ENCODE data around the gene CYP2A6.

The CYP2A6 gene

DNA sequence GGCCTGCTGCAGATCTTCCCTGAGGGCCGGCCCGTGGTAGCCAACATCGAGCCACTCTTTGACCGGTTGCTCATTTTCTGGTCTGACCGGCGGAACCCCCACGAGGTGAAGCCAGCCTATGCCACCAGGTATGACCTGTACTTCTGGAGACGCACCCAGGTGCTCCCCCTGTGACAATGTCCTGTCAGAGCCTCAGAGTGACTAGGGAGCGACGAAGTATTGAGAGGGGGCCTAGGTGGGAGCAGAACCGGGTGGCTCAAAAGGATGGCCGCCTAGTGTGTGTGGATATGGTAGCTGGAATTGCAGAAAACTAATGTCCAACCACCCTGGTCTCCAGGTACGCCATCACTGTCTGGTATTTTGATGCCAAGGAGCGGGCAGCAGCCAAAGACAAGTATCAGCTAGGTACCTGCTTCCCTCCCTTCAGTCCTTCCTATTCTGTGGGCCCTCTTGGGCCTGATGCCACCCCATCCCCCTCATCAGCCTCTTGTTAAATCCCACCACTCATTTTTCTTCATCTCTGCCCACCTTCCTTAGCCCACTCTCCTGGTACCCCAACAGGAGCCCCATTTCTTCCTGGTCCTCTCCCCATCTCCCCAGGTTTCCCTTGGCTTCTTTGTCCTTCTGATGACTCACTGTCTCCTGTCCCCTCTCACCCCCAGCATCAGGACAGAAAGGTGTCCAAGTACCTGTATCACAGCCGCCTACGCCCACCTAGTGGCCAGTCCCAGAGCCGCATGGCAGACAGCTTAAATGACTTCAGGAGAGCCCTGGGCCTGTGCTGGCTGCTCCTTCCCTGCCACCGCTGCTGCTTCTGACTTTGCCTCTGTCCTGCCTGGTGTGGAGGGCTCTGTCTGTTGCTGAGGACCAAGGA lies 42.9 kb downstream of the CYP2A6 start:
- peak overlapping the region; percentile 57 for H3K4me3 Mint-ChIP-seq
- peaks cover 15% of the 10 kb centered on the region for H3K36me3 Mint-ChIP-seq (ENCODE audit: low read depth)
- TF ChIP-seq, protein P1, sequence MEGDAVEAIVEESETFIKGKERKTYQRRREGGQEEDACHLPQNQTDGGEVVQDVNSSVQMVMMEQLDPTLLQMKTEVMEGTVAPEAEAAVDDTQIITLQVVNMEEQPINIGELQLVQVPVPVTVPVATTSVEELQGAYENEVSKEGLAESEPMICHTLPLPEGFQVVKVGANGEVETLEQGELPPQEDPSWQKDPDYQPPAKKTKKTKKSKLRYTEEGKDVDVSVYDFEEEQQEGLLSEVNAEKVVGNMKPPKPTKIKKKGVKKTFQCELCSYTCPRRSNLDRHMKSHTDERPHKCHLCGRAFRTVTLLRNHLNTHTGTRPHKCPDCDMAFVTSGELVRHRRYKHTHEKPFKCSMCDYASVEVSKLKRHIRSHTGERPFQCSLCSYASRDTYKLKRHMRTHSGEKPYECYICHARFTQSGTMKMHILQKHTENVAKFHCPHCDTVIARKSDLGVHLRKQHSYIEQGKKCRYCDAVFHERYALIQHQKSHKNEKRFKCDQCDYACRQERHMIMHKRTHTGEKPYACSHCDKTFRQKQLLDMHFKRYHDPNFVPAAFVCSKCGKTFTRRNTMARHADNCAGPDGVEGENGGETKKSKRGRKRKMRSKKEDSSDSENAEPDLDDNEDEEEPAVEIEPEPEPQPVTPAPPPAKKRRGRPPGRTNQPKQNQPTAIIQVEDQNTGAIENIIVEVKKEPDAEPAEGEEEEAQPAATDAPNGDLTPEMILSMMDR (IDR thresholded peaks at IDR 0.05) = peak; percentile 18
- DNase-seq = no peak
- H3K4me1 Mint-ChIP-seq = peaks cover 81% of the 10 kb centered on the region
- peaks cover 12% of the 10 kb centered on the region for H3K27me3 Mint-ChIP-seq (ENCODE audit: low read depth, poor library complexity)
- H3K27ac Mint-ChIP-seq = peak overlapping the region; percentile 44
- no peaks in the 10 kb centered on the region for H3K9me3 Mint-ChIP-seq

DNA sequence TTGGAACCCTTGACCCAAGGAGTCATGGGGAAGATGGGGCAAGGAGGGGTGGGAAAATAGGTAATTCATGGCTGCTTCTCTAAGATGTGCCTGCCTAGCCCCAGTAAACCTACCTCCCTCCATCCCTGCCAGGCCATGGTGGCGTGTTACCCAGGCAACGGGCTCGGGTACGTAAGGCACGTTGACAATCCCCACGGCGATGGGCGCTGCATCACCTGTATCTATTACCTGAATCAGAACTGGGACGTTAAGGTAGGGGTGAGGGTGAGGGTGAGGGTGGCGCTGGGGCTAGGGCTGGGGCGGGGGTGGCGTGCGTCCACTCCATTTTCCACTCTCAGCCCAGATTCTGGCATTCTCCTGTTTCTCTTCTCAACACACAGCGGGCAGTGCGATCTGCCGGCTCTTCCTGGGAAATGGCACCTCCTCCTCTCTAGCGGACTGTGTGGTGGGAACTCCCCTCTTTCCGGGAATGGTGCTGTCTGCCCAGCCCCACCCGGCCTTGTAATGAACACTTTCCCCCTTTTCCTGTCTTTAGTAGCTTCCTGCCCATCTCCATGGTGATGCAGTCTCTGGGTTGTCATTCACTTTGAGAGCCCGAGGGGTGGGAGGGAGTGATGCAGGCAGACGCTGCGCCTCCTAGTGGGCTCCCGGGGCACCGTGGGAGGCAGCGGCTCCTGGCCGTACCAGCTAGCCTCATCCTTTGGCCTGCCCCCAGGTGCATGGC lies 43.7 kb downstream of the CYP2A6 start:
- Mint-ChIP-seq H3K27ac (peak overlapping the region; percentile 74), H3K27me3 (ENCODE audit: low read depth, poor library complexity) (peaks cover 8% of the 10 kb centered on the region), H3K4me1 (peaks cover 82% of the 10 kb centered on the region), H3K4me3 (peak overlapping the region; percentile 57), H3K9me3 (no peaks in the 10 kb centered on the region), H3K36me3 (ENCODE audit: low read depth) (peaks cover 20% of the 10 kb centered on the region)
- TF ChIP-seq, protein P1 (IDR thresholded peaks at IDR 0.05) = peak; percentile 91
- peak; percentile 95 for DNase-seq

DNA sequence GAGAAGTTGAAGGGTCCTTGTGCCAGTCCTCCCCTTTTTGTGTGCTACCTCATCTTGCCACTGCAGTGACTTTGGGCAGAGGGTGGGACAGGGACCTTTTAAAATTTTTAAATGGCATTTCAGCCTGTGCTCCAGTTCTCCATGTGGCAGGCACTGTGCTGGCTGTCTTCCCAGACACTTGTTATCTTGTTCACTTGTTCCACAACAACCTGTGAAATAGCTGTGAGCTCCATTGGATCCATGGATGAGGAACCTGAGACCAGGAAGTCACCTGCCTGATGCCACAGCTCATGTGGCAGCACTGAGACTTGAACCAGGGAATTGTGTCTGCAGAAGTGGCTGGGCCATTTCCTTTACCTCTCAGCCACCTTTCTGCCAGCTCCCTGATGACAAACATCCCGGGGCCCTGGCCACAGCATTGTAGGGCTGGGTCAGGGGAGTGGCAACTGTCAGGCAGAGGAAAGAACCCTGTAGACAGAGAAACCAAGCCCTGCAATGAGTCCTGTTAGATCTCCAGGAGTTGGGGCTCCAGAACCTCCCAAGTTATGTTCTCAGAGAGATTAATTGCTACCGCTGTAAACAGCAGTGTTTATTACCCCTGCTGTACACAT lies 44.9 kb downstream of the CYP2A6 start:
- TF ChIP-seq, protein P1 (IDR thresholded peaks at IDR 0.05) = no peak
- H3K27me3 Mint-ChIP-seq (ENCODE audit: low read depth, poor library complexity) = peaks cover 3% of the 10 kb centered on the region
- peak overlapping the region; percentile 52 for H3K27ac Mint-ChIP-seq
- H3K9me3 Mint-ChIP-seq = no peaks in the 10 kb centered on the region
- H3K36me3 Mint-ChIP-seq (ENCODE audit: low read depth) = peaks cover 20% of the 10 kb centered on the region
- peaks cover 79% of the 10 kb centered on the region for H3K4me1 Mint-ChIP-seq
- H3K4me3 Mint-ChIP-seq = peak overlapping the region; percentile 61
- no peak for DNase-seq

DNA sequence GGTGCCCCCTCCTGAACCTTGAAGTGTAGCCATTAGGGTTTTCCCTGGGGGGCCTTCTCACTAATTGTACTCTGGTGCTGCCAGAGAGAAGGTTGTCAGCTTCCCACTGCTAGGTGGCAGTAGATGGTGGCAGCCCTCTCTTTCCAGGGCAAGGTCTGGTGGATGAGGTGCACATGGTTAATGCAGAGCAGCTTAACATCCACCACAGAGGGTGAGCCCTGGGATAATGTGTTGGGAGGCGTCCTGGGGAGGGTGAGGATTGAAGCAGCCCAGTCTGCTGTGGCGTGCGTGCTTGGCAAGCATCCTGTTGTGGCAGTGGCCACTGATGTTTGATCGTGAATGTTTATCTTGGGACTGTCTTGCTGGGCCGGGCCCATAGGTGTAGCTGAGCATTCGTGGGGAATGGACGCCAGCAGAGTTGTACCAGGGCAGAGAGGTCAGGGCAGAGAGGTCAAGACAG lies 45.4 kb downstream of the CYP2A6 start:
- TF ChIP-seq, protein P1 (IDR thresholded peaks at IDR 0.05) = no peak
- DNase-seq = no peak
- Mint-ChIP-seq H3K4me1 (peaks cover 79% of the 10 kb centered on the region), H3K4me3 (peak overlapping the region; percentile 61), H3K9me3 (no peaks in the 10 kb centered on the region), H3K36me3 (ENCODE audit: low read depth) (peaks cover 20% of the 10 kb centered on the region), H3K27me3 (ENCODE audit: low read depth, poor library complexity) (peaks cover 3% of the 10 kb centered on the region), H3K27ac (peak overlapping the region; percentile 52)

DNA sequence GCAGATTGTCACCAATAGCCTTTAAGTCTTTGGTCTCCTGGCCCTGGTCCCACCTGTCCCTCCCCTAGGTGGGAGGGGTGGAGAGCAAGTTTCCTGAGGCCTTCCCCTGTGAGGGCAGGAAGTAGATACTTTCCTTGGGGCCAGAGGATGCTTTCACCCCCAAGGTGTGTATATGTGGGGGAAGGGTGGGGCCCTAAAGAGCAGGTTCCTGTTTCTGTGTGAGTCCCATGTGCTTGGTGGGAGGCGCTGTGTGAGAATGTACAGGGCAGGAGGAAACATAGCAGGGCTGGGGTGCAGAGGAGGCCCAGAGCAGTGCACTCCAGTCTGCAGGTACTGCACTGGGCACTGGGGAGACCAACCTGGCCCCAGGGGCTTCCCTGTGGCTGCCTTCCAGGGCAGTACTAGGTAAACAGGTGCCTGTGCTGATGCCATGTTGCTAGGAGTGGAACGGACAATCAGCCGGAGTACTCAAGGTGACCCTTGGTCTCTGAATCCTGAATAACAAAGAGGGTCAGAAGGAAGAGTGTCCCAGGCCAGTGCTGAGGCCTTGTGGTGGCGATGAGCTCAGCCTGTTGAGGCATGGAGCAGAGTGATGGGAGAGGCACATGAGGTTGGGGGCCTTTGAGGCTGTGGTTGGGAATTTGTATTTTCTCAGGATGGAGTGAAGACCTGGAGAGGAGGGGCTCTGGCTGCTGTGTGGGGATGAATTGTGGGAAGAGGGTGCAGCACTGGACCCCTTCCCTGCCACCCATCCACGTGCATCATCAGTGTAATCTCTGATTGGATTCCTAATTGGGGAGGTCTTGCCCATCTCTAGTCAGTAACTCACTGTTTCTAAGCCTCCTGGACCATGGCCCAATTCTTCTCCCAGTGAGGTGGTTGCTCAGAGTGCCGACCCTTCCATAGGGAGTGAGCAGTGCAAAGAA lies 46.1 kb downstream of the CYP2A6 start:
- Mint-ChIP-seq H3K27ac (peak overlapping the region; percentile 52), H3K27me3 (ENCODE audit: low read depth, poor library complexity) (peaks cover 3% of the 10 kb centered on the region), H3K36me3 (ENCODE audit: low read depth) (peaks cover 20% of the 10 kb centered on the region), H3K4me1 (peaks cover 76% of the 10 kb centered on the region), H3K9me3 (no peaks in the 10 kb centered on the region), H3K4me3 (peak overlapping the region; percentile 3)
- TF ChIP-seq, protein P1 (IDR thresholded peaks at IDR 0.05) = no peak
- no peak for DNase-seq
